Uterus (tissue), 2 donors: ENCODE measurements around the gene IDNK.

Experiments used
- POLR2A ChIP-seq, 2 donors: fragments of 450-650 bp; IDR thresholded peaks; one replicate each; pipeline ENCODE4 v1.6.1; 2016; ENCODE audit warnings: antibody characterized with exemption in 2 of 2, mild to moderate bottlenecking in 1 of 2, moderate library complexity in 1 of 2
- TF ChIP-seq, protein P1 (sequence below), 4 experiments: fragments of 200-600 bp in 2 of 4; fragments of 450-650 bp in 2 of 4; sonication (generic) in 2 of 4; IDR thresholded peaks; one replicate each; pipeline ENCODE4 v1.5.1; 2016 to 2019; ENCODE audit warnings: antibody characterized with exemption in 4 of 4, mild to moderate bottlenecking in 2 of 4, moderate library complexity in 1 of 4

DNA sequence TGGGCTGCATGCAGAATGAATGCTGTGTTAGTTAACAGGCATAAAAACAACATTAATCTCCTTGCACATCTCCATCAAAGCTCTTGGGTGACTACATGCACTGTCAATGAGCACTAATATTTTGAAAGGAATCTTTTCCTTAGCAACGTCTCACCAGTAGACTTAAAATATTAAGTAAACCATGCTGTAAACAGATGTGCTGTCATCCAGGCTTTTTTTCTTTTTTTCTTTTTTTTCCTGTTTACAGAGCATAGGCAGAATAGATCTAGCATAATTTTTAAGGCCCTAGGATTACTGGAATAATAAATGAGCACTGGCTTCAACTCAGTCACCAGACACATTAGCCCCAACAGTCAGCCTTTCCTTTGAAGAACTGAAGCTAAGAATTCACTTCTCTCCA lies 48.5 kb downstream of the IDNK start:
- TF ChIP-seq, protein P1, sequence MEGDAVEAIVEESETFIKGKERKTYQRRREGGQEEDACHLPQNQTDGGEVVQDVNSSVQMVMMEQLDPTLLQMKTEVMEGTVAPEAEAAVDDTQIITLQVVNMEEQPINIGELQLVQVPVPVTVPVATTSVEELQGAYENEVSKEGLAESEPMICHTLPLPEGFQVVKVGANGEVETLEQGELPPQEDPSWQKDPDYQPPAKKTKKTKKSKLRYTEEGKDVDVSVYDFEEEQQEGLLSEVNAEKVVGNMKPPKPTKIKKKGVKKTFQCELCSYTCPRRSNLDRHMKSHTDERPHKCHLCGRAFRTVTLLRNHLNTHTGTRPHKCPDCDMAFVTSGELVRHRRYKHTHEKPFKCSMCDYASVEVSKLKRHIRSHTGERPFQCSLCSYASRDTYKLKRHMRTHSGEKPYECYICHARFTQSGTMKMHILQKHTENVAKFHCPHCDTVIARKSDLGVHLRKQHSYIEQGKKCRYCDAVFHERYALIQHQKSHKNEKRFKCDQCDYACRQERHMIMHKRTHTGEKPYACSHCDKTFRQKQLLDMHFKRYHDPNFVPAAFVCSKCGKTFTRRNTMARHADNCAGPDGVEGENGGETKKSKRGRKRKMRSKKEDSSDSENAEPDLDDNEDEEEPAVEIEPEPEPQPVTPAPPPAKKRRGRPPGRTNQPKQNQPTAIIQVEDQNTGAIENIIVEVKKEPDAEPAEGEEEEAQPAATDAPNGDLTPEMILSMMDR (IDR thresholded peaks at IDR 0.05): no peak
- no peak for TF ChIP-seq POLR2A (IDR thresholded peaks at IDR 0.05)
